Stimulated activated CD8-positive, alpha-beta memory T cell treated with anti-CD3 and anti-CD28 coated beads, Interleukin-2, amount 100 ng/mL, for 48 hours (primary cell): ENCODE results near the gene CAMSAP2.

ENCODE experiments used
- DNase-seq, 2 donors: peaks; one replicate each; pipeline ENCODE4 v3.0.0-alpha.2; 2020; ENCODE audit warnings: low read depth in 2 of 2

CAMSAP2 gene

DNA sequence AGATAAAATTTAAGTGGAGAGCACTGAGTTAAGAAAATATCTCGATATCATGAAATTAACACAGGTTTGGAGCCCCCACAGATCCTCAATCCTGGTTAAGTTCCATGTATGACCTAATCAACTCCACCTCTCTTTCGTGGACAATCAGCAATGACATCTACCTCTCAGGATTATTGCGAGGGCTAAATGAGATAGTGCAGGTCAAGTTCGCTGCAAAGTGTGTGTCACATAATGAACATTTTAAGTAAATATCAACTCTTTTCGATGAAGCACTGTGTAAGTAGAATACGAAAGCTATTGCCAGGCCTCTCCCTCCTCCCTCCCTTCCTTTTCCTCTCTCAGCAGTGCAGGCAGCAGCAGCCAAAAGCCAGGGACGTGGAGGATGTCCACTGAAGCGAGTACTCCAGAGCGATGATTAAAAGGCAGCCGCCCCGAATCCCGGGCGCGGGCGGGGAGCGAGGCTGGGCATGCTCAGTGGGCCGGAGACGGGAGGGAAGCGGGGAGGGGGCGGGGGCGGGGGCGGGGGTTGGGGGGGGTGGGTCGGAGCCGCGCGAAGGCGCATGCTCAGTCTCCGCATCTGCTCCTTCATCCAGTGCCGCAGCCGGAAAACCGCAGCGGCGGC is at the start of gene CAMSAP2:
TSS of gene CAMSAP2 (plus strand) at position 567 of the 622 bp plus-strand sequence. CDS start 935 bp downstream, outside the sequence.
- peak; percentile 37 to 41 for DNase-seq

GRCh38 chr1:200692316-200692715 is 46.4 kb upstream of the CAMSAP2 start:
- no peak for DNase-seq

GRCh38 chr1:200693327-200693726 is 45.4 kb upstream of the CAMSAP2 start:
- DNase-seq: no peak

- DNase-seq: no peak
These were observed 44.0 kb upstream of the CAMSAP2 start for GRCh38 chr1:200694738-200695137.

DNA sequence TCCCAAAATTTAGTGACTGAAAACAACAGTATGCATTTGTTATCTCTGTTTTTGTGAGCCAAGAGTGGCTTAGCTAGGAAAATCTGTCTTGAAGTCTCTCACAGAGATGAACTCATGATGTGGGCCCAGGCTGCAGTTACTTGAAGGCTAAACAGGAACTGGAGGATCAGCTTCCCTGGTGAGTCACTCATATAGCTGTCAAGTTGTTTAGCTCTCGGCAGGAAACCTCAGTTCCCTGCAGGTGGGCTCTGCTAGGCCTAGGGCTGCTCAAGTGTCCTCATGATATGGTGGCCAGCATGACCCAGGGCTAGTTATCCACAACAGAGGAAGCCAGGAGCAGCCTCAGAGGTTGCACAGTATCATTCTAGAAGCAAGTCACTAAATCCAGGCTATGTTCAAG is 38.8 kb upstream of the CAMSAP2 start:
- no peak for DNase-seq

DNA sequence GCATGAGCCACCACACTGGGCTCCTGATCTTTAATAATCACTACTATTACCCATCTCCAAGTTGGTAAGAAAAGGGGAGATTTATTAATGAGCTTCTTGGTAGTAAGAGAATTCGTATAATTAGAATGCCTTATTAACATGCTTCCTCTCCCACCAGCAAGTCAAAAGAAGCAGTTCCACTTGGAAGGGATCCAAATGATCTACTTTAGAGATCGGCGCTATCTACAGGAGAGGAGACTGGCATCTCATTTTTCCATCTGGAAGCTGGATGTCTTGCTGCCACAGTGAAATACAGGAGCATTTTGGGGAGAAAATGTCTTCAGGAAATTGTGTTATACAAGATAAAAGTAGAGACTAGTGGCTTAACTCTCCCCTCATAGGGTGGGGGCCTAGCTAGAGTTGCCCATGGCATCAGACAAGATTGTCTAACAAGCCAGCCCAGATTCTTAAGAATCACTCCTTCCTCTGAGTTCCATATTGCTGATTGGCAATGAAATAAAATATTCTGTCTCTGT is 33.6 kb upstream of the CAMSAP2 start:
- DNase-seq: no peak

DNA sequence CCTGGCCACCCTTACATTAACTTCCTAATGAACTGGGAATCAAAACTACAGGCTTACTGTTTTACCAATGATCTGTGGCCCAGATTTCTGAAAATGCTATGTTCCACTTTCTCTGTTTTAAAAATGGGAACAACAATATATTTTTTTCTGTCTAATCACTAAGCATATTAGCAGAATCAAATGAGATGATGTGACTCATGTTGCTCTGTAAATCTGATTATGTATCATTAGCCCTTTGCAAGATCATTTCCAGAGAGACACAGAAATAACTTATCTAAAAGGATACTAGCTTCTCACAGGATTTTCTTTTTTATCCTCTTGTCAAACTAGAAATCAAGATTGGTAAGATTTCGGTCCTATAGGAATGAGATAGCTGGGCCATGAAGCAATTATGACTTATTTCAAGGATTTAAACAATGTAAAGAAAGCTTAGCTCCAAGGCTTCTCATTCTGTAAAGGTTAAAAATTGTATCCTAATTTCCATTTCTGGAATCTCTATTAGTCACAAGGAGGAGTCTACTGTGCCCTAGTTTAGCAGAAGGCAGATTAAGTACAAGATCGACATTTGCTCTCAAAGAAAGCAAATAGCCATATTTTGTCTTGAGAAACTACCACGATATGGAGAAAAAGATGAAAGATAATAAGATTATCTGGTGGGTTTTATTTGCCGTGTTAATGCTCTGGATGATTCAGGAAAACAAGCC is 32.4 kb upstream of the CAMSAP2 start:
- no peak for DNase-seq

DNA sequence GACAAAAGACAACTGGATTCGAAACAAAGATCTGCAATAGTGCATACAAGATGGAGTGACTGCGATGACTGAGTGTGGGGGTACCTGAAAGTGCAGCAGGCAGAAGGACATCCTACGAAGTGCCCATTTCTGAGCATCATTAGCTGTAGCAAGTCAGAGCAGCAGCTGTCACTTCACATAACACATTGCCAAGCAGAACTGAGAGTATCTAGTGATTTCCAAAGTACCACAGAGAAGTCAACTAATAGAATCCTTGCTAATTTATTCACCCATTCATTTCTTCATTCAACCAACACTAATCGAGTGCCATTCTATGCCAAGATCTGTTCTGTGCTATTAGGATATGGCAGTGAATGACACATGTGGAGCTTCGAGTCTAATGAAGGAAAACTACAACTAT is 31.6 kb upstream of the CAMSAP2 start:
- no peak for DNase-seq

DNA sequence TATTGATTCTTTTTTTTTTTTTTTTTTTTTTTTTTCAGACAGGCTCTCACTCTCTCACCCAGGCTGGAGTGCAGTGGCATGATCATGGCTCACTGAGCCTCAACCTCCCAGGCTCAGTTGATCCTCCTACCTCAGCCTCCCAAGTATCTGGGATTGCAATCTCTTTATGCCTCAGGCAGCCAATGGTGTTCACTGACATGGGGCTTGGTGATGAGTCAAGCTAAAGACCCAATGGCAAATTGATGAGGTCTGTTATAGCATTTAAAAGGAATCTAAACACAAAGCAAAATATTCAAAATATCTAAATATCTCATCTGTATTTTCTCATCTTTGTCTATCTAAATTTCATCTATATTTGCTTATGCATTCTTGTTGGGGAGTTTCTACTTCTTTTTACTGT is 30.5 kb upstream of the CAMSAP2 start:
- DNase-seq: no peak

DNA sequence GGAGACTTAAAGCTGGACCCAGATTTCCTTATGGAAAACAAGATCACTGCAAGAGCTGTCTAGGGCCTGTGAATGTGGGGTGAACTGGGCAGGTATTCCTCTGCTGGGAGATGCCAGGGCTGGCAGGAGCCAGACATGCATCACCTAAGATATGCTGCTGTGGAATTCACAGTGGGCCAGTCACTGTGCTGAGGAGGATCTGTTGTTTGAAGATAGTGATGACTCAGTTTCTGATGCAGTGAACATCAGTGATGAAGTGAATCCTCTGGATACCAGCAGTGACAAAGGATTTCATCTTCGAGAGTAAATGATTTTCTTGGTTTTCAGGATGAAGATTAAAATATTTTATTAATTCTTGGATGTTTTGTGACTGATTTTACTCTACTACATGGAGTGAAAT is 29.9 kb upstream of the CAMSAP2 start:
- no peak for DNase-seq

- DNase-seq: no peak
These were observed 28.5 kb upstream of the CAMSAP2 start for GRCh38 chr1:200710166-200710565.

DNA sequence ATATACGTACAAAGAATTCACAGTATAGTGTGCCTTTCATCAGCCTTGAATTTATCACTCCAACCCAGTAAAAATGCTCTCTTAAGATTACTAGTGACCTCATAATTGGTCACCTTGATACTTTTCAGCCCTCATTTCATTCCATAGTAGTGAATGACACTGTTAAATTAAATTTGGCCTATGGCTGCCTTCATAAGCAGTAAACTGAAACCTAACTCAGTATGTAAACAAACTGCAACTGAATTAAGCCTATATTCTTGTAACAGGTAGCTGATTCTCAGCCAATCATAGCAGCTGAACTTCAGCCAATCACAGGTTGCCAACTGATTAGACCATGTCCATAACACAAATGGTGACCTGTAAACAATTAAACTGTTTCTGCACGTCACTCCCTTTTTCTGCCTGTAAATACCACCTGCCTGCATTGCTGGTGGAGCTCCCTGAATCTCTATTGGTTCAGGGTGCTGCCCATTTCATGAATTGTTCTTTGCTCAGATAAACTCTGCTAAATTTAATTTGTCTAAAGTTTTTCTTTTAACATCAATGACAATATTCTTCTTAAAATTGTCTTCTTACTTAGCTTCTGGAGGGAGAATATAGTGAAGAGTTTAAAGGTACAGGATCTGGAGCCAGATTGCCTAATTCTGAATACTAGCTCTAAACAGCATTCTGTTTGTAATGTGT is 24.0 kb upstream of the CAMSAP2 start:
- no peak for DNase-seq

- DNase-seq: no peak
These were observed 18.5 kb upstream of the CAMSAP2 start for GRCh38 chr1:200720199-200720598.

- no peak for DNase-seq
These were observed 14.6 kb upstream of the CAMSAP2 start for GRCh38 chr1:200724064-200724463.

GRCh38 chr1:200727257-200727656 is 11.4 kb upstream of the CAMSAP2 start:
- no peak for DNase-seq

- DNase-seq: no peak
These were observed 8.8 kb upstream of the CAMSAP2 start for GRCh38 chr1:200729863-200730262.

GRCh38 chr1:200731654-200732332 is 6.9 kb upstream of the CAMSAP2 start:
- DNase-seq: no peak

DNA sequence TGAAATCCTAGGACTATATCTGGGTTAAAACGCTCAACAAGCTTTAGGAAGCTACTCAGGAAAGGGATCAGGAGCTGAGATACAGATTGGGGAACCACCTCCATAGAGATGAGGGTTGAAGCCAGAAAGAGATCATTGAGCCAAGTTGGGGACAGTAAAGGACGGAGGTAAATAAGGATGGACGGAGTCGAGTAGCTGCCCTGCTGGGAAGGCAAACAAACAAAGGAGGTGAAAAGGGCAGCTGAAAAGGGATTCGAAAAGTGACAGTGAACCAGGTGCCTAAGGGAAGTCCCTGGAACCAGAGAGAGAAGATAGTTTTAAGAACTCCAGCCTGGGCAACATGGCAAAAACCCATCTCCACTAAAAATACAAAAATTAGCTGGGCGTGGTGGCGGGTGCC is 6.3 kb upstream of the CAMSAP2 start:
- no peak for DNase-seq

DNA sequence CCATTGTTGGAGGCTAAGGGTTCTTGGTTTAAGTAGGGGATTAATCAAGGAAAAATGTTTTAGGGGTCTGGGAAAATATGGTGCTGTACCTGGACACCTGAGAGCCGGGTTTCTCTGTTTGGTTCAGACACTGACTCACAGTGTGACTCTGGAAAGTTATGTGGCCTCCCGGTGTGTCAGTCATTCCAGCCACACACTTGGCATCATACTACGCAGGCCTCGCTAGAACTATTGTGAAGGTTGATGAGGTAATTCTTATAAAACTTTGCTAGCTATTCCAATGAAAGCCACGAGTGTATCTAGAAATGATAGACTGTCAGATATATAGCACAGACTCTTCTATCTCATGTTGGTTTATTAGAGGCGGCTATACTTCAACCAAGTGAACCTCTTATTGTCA is 4.8 kb upstream of the CAMSAP2 start:
- DNase-seq: peak; percentile 12 to 30

DNA sequence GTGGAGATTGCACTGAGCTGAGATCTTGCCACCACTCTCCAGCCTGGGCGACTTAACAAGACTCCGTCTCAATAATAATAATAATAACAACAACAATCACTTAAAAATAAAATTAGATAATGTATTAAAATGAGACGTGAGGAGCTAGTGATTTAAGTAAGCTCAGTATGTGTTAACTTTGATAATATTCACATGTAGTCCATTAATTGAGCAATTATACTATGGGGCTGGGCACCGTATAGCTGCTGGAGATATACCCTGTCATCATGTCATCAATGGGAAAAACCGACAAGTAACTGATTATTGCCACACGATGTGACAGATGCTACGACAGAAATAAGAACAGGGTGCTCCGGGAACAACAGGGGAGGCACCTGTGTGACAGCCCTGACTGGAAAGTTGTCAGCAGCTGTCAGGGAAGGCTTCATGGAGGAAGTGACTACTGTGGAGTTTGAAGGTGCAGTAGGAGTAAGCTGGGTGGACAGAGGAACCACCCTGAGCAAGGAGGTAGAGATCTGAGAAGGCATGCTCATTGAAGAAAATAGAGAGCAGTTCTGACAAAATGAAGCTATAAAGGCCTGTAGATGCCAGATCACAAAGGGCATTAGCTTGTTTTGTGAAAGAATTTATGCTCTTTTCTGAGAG is 924 bp upstream of the CAMSAP2 start:
- DNase-seq: no peak

DNA sequence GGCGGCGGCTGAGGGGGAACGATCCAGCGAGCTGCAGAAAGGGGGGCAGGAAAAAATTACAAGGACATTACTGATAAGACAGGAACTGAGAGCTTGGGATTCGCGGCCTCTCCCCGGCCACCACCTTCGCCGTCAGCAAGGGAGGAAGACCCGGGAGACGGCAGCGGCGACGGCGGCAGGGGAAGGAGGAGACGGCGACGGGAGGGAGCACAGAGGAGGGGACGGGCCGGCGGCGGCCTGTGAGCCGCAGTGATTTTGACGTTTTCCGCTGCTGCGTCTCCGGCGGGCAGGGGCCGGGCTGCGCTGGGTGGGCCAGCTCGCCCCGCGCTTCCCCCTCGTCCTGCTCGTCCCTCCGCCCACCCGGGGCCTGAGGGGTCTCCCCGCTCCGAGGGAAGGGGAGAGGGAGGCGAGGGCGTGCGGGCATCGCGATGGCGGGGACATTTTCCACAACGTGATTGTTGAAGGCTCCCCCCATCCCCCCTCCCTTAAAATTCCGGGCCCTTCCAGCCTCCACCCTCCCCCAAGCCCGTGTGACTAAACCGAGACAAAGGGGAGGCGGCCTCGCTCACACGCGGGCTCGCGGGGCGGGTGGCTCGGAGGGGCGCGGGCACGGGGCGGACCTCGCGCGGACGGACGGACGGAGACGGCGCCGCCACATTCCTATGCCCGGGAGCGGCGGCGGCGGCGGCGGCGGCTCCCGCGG is 407 bp downstream of the CAMSAP2 start:
- peak; percentile 4 to 8 for DNase-seq
